Panc1 (cell line): ENCODE measurements around the gene ZSCAN20. TPM values are rescaled to one million over a fixed set of nuclear protein-coding genes. Genes with fewer than 3 reads are reported as not detected.

Source experiments
- ATAC-seq: fragments of 200-7000 bp; cut with Tn5 transposase; 2 replicates; pipeline ENCODE4 v1.9.1; 2020; ENCODE audit warnings: mild to moderate bottlenecking, moderate library complexity
- BruUV-seq: library from RNA; stranded (reverse); fragments of 400-500 nt; replicated peaks from 2 replicates; lab custom pipeline; 2021; lab: Mats Ljungman, UMichigan
- CTCF ChIA-PET: fragments of 300-600 bp; sonication (Branson Sonifier 250); formaldehyde crosslinking; loops from one replicate; lab custom pipeline; 2022; ENCODE audit warnings: antibody characterized with exemption; lab: Charles Lee
- POLR2A ChIA-PET: fragments of 300-600 bp; sonication (Branson Sonifier 250); formaldehyde crosslinking; loops from one replicate; lab custom pipeline; 2022; ENCODE audit warnings: antibody characterized with exemption; lab: Charles Lee
- DNase-seq: peaks from one replicate; pipeline ENCODE4 v3.0.0-alpha.2; 2010; ENCODE audit warnings: low read depth, low spot score
- H3K27ac ChIP-seq: 2 replicates; pipeline ENCODE4 v1.5.1; 2011; ENCODE audit warnings: mild to moderate bottlenecking, low read length, inconsistent platforms
- H3K27me3 ChIP-seq: fragments of 200-500 bp; sonication (Bioruptor generic); 2 replicates; pipeline ENCODE4 v1.6.0; 2014; ENCODE audit warnings: low read length, inconsistent platforms; ENCODE audit not compliant: control insufficient read depth, insufficient read depth
- H3K36me3 ChIP-seq: fragments of 200-500 bp; sonication (Bioruptor generic); 2 replicates; pipeline ENCODE4 v1.5.1; 2014; ENCODE audit warnings: inconsistent platforms, mild to moderate bottlenecking, low read length, moderate library complexity; ENCODE audit not compliant: control insufficient read depth, insufficient read depth
- H3K4me1 ChIP-seq: 2 replicates; pipeline ENCODE4 v1.5.1; 2011; ENCODE audit warnings: inconsistent platforms, mild to moderate bottlenecking, low read length, moderate library complexity; ENCODE audit not compliant: control insufficient read depth, insufficient read depth
- H3K4me3 ChIP-seq, 2 experiments: 2 replicates each; pipeline ENCODE4 v1.5.1; 2011 to 2012; ENCODE audit warnings: low read depth in 2 of 2, low read length in 2 of 2, mild to moderate bottlenecking in 2 of 2, inconsistent platforms in 1 of 2, moderate library complexity in 1 of 2
- H3K9me3 ChIP-seq: fragments of 200-500 bp; sonication (Bioruptor generic); 2 replicates; pipeline ENCODE4 v1.5.1; 2014; ENCODE audit warnings: low read depth, mild to moderate bottlenecking, inconsistent platforms, low read length, moderate library complexity; ENCODE audit not compliant: control insufficient read depth, insufficient read depth
- CTCF ChIP-seq: fragments of 450-650 bp; IDR thresholded peaks from 2 replicates; pipeline ENCODE4 v1.5.1; 2017; ENCODE audit warnings: mild to moderate bottlenecking
- POLR2AphosphoS5 ChIP-seq: IDR thresholded peaks from 2 replicates; pipeline ENCODE4 v1.6.1; 2012; ENCODE audit warnings: mild to moderate bottlenecking, low read depth, low read length, moderate library complexity
- SIN3A ChIP-seq: IDR thresholded peaks from 2 replicates; pipeline ENCODE4 v1.6.1; 2012; ENCODE audit warnings: low read depth, mild to moderate bottlenecking, low read length, moderate library complexity, borderline replicate concordance; ENCODE audit not compliant: insufficient read depth
- TCF7L2 ChIP-seq: IDR thresholded peaks from 2 replicates; pipeline ENCODE4 v1.6.1; 2011; ENCODE audit warnings: mild to moderate bottlenecking, low read depth, low read length, inconsistent platforms
- in situ Hi-C: cut with HindIII; loops from 2 replicates; pipeline ENCODE4 v1.10.0; 2016; ENCODE audit warnings: low sequenced_read_pairs, low pct_unique_long_range_greater_than_20kb
- intact Hi-C: fragments of 100-400 bp; cut with micrococcal nuclease; formaldehyde crosslinking; loops from one replicate; pipeline ENCODE4 v1.10.0; 2022; ENCODE audit not compliant: unreplicated experiment
- total RNA-seq: library from RNA; stranded (reverse); gene quantifications from one replicate; pipeline ENCODE4 v1.2.1, GENCODE V29; 2021; ENCODE audit not compliant: unreplicated experiment
- TF ChIP-seq, protein P1 (sequence below), 2 experiments: IDR thresholded peaks; 2 replicates each; pipeline ENCODE4 v1.6.1; 2011 to 2012; ENCODE audit warnings: low read depth in 2 of 2, control low read depth in 1 of 2, low read length in 1 of 2, mild to moderate bottlenecking in 1 of 2, moderate library complexity in 1 of 2; ENCODE audit not compliant: insufficient read depth in 1 of 2

Gene ZSCAN20
- total RNA-seq, 1 experiment from 2014 or later: 6.9 TPM

DNA sequence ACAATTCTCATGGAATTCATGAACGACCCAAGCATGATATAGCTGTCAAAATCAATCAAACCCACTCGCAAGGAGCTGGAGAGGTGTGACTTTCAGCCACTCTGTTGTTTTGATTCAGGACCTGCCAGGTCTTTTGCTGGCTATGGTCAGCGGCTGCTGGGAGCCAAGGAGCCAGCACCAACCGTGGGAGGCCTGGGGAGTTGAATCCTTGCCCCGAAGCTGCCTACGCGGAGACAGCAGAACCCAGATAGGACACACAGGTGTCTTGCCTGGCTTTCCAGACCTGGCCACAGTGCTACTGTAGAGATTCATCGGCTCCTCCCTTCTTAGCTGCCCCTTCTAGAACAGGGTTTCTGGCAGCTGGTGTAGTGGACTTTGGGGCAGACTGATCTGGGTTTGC, 42.7 kb downstream of the ZSCAN20 start:
- ChIA-PET POLR2A (no interaction called here), CTCF (no interaction called here)
- no peaks in the 10 kb centered on the region for H3K9me3 ChIP-seq
- ATAC-seq: no peak
- no peaks in the 10 kb centered on the region for H3K4me1 ChIP-seq
- no peaks in the 10 kb centered on the region; the same call in 1 of the 2 replicates for H3K27me3 ChIP-seq
- intact Hi-C loops (no loop called here), in situ Hi-C loops (no loop called here)
- H3K27ac ChIP-seq: no peak overlapping the region
- no TSS peak for BruUV-seq
- H3K4me3 ChIP-seq: no peak overlapping the region
- H3K36me3 ChIP-seq: no peaks in the 10 kb centered on the region
- DNase-seq: no peak
- TF ChIP-seq CTCF (no peak), POLR2AphosphoS5 (no peak), SIN3A (no peak), TCF7L2 (no peak)
- TF ChIP-seq, protein P1, sequence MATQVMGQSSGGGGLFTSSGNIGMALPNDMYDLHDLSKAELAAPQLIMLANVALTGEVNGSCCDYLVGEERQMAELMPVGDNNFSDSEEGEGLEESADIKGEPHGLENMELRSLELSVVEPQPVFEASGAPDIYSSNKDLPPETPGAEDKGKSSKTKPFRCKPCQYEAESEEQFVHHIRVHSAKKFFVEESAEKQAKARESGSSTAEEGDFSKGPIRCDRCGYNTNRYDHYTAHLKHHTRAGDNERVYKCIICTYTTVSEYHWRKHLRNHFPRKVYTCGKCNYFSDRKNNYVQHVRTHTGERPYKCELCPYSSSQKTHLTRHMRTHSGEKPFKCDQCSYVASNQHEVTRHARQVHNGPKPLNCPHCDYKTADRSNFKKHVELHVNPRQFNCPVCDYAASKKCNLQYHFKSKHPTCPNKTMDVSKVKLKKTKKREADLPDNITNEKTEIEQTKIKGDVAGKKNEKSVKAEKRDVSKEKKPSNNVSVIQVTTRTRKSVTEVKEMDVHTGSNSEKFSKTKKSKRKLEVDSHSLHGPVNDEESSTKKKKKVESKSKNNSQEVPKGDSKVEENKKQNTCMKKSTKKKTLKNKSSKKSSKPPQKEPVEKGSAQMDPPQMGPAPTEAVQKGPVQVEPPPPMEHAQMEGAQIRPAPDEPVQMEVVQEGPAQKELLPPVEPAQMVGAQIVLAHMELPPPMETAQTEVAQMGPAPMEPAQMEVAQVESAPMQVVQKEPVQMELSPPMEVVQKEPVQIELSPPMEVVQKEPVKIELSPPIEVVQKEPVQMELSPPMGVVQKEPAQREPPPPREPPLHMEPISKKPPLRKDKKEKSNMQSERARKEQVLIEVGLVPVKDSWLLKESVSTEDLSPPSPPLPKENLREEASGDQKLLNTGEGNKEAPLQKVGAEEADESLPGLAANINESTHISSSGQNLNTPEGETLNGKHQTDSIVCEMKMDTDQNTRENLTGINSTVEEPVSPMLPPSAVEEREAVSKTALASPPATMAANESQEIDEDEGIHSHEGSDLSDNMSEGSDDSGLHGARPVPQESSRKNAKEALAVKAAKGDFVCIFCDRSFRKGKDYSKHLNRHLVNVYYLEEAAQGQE (IDR thresholded peaks at IDR 0.05; ENCODE audit: insufficient read depth in 1 of 2, low read depth in 2 of 2, low read length in 1 of 2): no peak

DNA sequence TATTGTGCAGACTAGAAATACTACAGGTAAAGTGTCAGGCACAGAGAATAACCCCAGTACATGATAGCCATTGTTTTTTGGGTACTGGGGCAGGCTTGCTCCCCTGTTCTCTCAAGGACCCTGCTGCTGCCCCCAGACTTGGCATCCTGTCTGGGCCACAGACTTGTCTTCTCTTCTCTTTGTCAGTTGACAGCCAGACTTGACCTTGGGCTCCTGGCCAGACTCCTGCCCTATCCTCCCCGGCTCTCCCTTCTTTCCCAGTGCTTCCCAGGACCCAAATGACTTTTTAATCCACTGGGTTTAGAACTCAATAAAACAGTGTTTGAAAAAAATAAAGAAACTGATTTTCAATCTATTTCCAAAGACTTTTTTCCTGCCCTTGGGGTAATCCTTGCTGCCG, 43.2 kb downstream of the ZSCAN20 start:
- Histone ChIP-seq H3K4me1 (no peaks in the 10 kb centered on the region), H3K9me3 (no peaks in the 10 kb centered on the region), H3K27ac (no peak overlapping the region), H3K4me3 (no peak overlapping the region), H3K36me3 (no peaks in the 10 kb centered on the region), H3K27me3 (no peaks in the 10 kb centered on the region; the same call in 1 of the 2 replicates)
- in situ Hi-C loops: no loop called here
- BruUV-seq: no TSS peak
- intact Hi-C loops: no loop called here
- ATAC-seq: no peak
- DNase-seq: no peak
- POLR2A ChIA-PET: no interaction called here
- CTCF ChIA-PET: no interaction called here
- no peak for TF ChIP-seq CTCF
- TF ChIP-seq TCF7L2: no peak
- TF ChIP-seq, protein P1 (IDR thresholded peaks at IDR 0.05; ENCODE audit: insufficient read depth in 1 of 2, low read depth in 2 of 2, low read length in 1 of 2): no peak
- no peak for TF ChIP-seq SIN3A
- TF ChIP-seq POLR2AphosphoS5: no peak
